ENCODE measurements around the gene FHOD3.

DNA sequence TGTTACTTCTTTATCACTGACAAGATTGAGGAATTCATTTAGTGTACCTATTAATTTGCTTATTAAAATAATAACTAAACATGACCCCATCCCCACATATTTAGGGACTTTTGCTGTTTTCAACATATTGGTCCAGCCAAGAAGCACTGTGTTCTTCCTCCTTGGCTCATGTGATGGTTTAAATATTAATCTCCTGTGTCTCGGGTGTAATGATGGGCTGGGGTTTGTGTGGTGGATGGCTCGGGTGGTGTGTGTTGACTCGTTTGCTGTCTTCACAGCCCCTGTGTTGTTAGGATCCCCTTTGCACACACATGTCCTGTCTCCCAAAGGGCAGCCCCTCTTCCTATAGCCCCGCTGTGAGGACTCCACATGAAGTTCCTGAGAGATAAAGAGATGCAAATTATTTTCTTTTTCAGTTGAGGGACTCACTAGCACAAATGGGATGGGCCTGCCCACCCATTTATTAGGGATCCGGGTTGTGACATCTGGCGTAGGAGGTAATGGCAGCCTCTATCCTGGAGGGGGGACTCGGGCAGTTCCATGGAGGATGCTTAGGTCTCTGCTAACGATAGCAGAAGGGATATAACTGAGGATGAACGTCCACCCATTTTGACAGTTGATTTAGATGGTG lies 53.4 kb downstream of the FHOD3 start:
- TF ChIP-seq PAX5 (IDR thresholded peaks at IDR 0.05; ENCODE audit: insufficient read depth, low read length, severe bottlenecking): no peak
- TF ChIP-seq POLR2AphosphoS5 (IDR thresholded peaks at IDR 0.05; ENCODE audit: low read depth, low read length): no peak
- no peak for TF ChIP-seq POLR2A (IDR thresholded peaks at IDR 0.05; ENCODE audit: low read depth, low read length)
- no peak for TF ChIP-seq TAF1 (IDR thresholded peaks at IDR 0.05; ENCODE audit: low read depth, low read length)
- TF ChIP-seq POU2F2 (IDR thresholded peaks at IDR 0.05; ENCODE audit: low read depth, low read length): no peak

All from GM12891 (cell line).